Measurements from ENCODE around the gene F13A1. TPM values are rescaled to one million over a fixed set of nuclear protein-coding genes. Genes with fewer than 3 reads are reported as not detected.

F13A1 gene
- total and polyA plus RNA-seq, 3 donors from 2014 or later: 11.7 to 53.0 (median 22.7) TPM

DNA sequence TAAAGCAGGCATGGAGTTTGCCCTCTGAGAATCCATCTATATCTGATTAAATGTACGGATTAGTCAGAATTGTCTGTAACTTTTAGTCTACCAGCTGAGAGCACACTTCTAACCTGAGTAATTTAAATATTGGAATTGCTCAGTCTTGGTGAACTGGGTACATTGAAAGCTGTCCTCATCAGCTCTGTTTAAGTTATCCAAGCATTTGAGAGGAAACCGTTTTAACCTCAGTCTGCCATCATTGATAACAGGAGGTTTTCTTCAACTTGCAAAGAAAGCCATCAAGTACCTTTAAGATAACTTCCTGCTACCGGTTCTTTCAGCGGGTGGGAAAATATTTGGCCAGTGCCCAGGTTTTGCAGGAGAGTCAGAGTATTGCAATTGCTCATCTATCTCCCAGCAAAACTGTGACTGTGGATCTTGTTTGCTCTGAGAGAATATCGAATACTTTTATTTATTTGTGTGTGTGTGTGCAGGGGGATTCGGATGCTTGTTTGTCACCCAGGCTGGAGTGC, 31.1 kb upstream of the F13A1 start:
- no peak for DNase-seq
- Histone ChIP-seq H3K36me3 (ENCODE audit: low read depth, missing control alignments) (no peaks in the 10 kb centered on the region), H3K27me3 (no peaks in the 10 kb centered on the region), H3K4me1 (no peaks in the 10 kb centered on the region), H3K4me3 (no peak overlapping the region), H3K9me3 (no peaks in the 10 kb centered on the region), H3K27ac (no peak overlapping the region)
- TF ChIP-seq POLR2A (IDR thresholded peaks at IDR 0.05): no peak
- TF ChIP-seq, protein P1, sequence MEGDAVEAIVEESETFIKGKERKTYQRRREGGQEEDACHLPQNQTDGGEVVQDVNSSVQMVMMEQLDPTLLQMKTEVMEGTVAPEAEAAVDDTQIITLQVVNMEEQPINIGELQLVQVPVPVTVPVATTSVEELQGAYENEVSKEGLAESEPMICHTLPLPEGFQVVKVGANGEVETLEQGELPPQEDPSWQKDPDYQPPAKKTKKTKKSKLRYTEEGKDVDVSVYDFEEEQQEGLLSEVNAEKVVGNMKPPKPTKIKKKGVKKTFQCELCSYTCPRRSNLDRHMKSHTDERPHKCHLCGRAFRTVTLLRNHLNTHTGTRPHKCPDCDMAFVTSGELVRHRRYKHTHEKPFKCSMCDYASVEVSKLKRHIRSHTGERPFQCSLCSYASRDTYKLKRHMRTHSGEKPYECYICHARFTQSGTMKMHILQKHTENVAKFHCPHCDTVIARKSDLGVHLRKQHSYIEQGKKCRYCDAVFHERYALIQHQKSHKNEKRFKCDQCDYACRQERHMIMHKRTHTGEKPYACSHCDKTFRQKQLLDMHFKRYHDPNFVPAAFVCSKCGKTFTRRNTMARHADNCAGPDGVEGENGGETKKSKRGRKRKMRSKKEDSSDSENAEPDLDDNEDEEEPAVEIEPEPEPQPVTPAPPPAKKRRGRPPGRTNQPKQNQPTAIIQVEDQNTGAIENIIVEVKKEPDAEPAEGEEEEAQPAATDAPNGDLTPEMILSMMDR (IDR thresholded peaks at IDR 0.05): no peak
- WGBS, 2 donors: 48 to 58% methylated on average over 6 of the region's 6 CpGs
- intact Hi-C loops (cut with DNase I; ENCODE audit: low total_unique reads): no loop called here

DNA sequence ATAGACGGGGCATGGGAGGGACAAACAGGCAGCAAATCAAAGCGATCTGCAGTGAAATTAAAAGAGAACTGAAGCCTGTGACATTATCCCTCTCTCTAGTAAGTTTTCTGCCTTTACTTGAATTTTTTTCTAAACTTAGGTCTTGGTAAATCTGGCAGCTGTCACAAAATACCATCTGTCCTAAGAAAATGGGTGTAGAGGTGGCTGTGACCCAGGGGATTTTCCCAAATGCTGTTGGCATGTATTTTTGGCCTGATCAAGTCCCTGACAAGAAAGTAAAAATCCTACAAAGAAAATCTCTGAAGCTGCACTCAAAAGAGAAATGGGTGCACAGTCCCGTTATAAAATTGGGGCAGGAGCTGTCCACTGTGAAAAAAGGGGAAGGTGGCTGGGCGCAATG, 30.2 kb upstream of the F13A1 start:
- WGBS, 2 donors: 82 to 84% methylated on average over 4 of the region's 4 CpGs
- intact Hi-C loops (cut with DNase I; ENCODE audit: low total_unique reads): no loop called here
- TF ChIP-seq POLR2A (IDR thresholded peaks at IDR 0.05): no peak
- TF ChIP-seq, protein P1 (IDR thresholded peaks at IDR 0.05): no peak
- no peaks in the 10 kb centered on the region for H3K4me1 ChIP-seq
- no peak overlapping the region for H3K27ac ChIP-seq
- H3K36me3 ChIP-seq (ENCODE audit: low read depth, missing control alignments): no peaks in the 10 kb centered on the region
- no peak for DNase-seq
- no peaks in the 10 kb centered on the region for H3K27me3 ChIP-seq
- H3K4me3 ChIP-seq: no peak overlapping the region
- H3K9me3 ChIP-seq: no peaks in the 10 kb centered on the region

DNA sequence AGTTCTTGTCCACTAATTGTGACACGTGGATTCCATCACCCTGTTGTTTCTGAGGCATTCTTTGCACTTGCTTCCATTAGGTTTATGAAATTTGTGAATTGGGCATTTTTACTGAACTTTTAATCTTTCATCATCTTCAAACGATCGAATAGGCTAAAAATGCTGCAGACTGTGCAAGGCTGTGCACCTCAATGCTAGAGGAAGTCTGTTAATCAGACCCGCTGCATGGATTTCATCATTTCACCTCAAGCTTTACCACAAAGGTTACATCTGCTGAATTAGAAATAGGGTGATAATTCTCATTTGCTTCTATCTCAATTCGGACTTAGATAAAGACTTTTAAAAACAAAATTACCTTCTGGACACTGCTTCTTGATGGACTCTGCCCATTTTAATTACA, 27.8 kb upstream of the F13A1 start:
- DNase-seq: no peak
- H3K27me3 ChIP-seq: no peaks in the 10 kb centered on the region
- TF ChIP-seq, protein P1 (IDR thresholded peaks at IDR 0.05): no peak
- no peak for TF ChIP-seq POLR2A (IDR thresholded peaks at IDR 0.05)
- no peaks in the 10 kb centered on the region for H3K9me3 ChIP-seq
- 80 to 82% methylated on average over 5 of the region's 5 CpGs for WGBS, 2 donors
- H3K27ac ChIP-seq: no peak overlapping the region
- no peaks in the 10 kb centered on the region for H3K4me1 ChIP-seq
- H3K36me3 ChIP-seq (ENCODE audit: low read depth, missing control alignments): no peaks in the 10 kb centered on the region
- H3K4me3 ChIP-seq: no peak overlapping the region
- intact Hi-C loops (cut with DNase I; ENCODE audit: low total_unique reads): no loop called here

DNA sequence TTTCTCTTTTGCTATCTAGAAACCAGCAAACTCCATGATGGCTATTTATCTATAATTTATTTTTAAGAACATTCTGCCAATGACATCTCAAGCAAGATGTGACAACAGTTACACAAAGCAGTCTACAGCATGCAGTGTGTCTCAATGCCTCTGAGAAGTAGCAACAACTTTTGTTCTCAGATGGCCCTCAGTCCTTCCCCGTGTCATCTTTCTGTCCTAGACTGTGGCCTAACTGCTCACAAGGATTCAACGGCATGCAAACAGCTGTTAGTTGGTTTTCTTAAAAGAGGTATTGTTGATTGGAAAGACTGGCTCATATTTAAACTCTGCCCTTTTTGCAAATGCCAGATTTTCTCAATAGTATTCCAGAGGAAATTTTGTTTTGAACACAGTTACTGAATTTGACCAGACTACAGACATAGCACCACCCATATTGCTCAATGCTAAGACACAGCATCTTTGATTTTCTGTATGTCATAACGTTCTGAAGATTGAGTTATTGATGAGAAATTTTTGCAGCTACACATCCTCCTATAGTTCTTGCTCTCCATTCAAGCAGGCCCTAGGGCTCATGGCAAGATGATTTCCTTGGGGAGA, 26.1 kb upstream of the F13A1 start:
- no peak for TF ChIP-seq POLR2A (IDR thresholded peaks at IDR 0.05)
- TF ChIP-seq, protein P1 (IDR thresholded peaks at IDR 0.05): no peak
- Histone ChIP-seq H3K4me3 (no peak overlapping the region), H3K27ac (no peak overlapping the region), H3K36me3 (ENCODE audit: low read depth, missing control alignments) (no peaks in the 10 kb centered on the region), H3K27me3 (no peaks in the 10 kb centered on the region), H3K4me1 (no peaks in the 10 kb centered on the region), H3K9me3 (no peaks in the 10 kb centered on the region)
- intact Hi-C loops (cut with DNase I; ENCODE audit: low total_unique reads): no loop called here
- DNase-seq: no peak
- 84 to 86% methylated on average over 3 of the region's 3 CpGs for WGBS, 2 donors

DNA sequence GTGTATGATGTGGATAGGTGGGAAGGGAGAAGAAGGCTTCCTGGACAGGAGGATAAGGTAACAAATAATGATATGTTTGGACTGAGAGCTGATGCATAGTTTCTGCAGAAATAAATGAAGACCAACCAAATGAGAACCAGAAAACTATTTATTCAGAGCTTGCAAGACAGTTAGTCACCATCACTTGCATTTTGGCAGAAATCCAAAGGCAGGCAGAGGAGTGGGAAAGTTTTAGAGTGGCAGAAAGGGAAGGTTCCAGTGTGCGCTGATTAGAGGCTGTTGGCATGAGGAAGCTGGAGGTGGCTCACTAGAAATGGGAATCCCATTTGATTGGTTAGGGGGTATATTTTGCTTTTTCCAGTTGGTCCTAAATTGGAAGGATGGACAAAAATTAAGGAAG, 13.0 kb upstream of the F13A1 start:
- Histone ChIP-seq H3K9me3 (no peaks in the 10 kb centered on the region), H3K4me3 (no peak overlapping the region), H3K4me1 (no peaks in the 10 kb centered on the region), H3K27me3 (no peaks in the 10 kb centered on the region), H3K27ac (no peak overlapping the region), H3K36me3 (ENCODE audit: low read depth, missing control alignments) (no peaks in the 10 kb centered on the region)
- WGBS, 2 donors: 63 to 67% methylated on average over 1 of the region's 1 CpG
- intact Hi-C loops (cut with DNase I; ENCODE audit: low total_unique reads): no loop called here
- DNase-seq: no peak
- TF ChIP-seq POLR2A (IDR thresholded peaks at IDR 0.05): no peak
- TF ChIP-seq, protein P1 (IDR thresholded peaks at IDR 0.05): no peak

Data from testis (tissue), 3 donors.